ENCODE results near the gene MTHFD1L. TPM values are rescaled to one million over a fixed set of nuclear protein-coding genes. Genes with fewer than 3 reads are reported as not detected.

Gene MTHFD1L
- total RNA-seq, 5 donors from 2014 or later (not counting 1 experiment from before 2014, with no cell fraction given) = 9.3 to 34.2 (median 26.7) TPM

- ATAC-seq (replicated peaks in 1 of 4) (no peak), DNase-seq (no peak)
- Mint-ChIP-seq H3K27me3 (no peaks in the 10 kb centered on the region), H3K4me1 (peaks cover 0 to 5% (median 0%) of the 10 kb centered on the region in 3 donors), H3K4me3 (no peak overlapping the region), H3K9me3 (no peaks in the 10 kb centered on the region), H3K36me3 (peaks cover 21% of the 10 kb centered on the region), H3K27ac (no peak overlapping the region)
- Histone ChIP-seq H3K9me3 (no peaks in the 10 kb centered on the region), H3K4me1 (ENCODE audit: control insufficient read depth in 1 of 2, extremely low read depth in 1 of 2, insufficient read depth in 2 of 2, low read length in 2 of 2) (peaks cover 0 to 2% of the 10 kb centered on the region in 2 experiments), H3K4me3 (ENCODE audit: control insufficient read depth in 1 of 2, extremely low read depth in 1 of 2, low read length in 1 of 2) (no peak overlapping the region), H3K27me3 (replicated peaks in 1 of 2; ENCODE audit: control insufficient read depth in 2 of 2, extremely low read depth in 1 of 2, insufficient read depth in 2 of 2, low read length in 1 of 2) (no peaks in the 10 kb centered on the region), H3K36me3 (ENCODE audit: control insufficient read depth in 2 of 2, extremely low read depth in 1 of 2, insufficient read depth in 1 of 2, low read length in 1 of 2) (peaks cover 0 to 8% of the 10 kb centered on the region in 2 donors), H3K27ac (ENCODE audit: low read length) (no peak overlapping the region)
- no CpG with 5 or more reads among the region's 3 CpGs for WGBS (ENCODE audit: insufficient coverage)
- CTCF ChIA-PET = interaction anchor here (0.6 to 1.3 kb wide), 4 partner anchors 13 to 625 kb away, joined by 3 to 4 read pairs (median 3); no protein-coding TSS in a partner anchor
- POLR2A ChIA-PET = interaction anchor here in 1 of 2 donors (0.5 kb wide), 1 partner anchor 29 kb away, joined by 6 read pairs; no protein-coding TSS in a partner anchor
Observed at GRCh38 chr6:150902142-150902776, 36.8 kb downstream of the MTHFD1L start.

- ChIA-PET CTCF (no interaction called here), POLR2A (no interaction called here)
- no peak overlapping the region for H3K27ac ChIP-seq (ENCODE audit: low read length)
- Mint-ChIP-seq H3K4me3 (no peak overlapping the region), H3K36me3 (peaks cover 24% of the 10 kb centered on the region), H3K4me1 (no peaks in the 10 kb centered on the region), H3K9me3 (no peaks in the 10 kb centered on the region), H3K27ac (no peak overlapping the region), H3K27me3 (no peaks in the 10 kb centered on the region)
- DNase-seq (no peak), ATAC-seq (replicated peaks in 1 of 4) (no peak)
- WGBS (ENCODE audit: insufficient coverage) = 100% methylated on average over 1 of the region's 6 CpGs
- H3K4me3 ChIP-seq (ENCODE audit: control insufficient read depth in 1 of 2, extremely low read depth in 1 of 2, low read length in 1 of 2) = no peak overlapping the region
- H3K4me1 ChIP-seq (ENCODE audit: control insufficient read depth in 1 of 2, extremely low read depth in 1 of 2, insufficient read depth in 2 of 2, low read length in 2 of 2) = no peaks in the 10 kb centered on the region
- H3K36me3 ChIP-seq (ENCODE audit: control insufficient read depth in 2 of 2, extremely low read depth in 1 of 2, insufficient read depth in 1 of 2, low read length in 1 of 2) = peaks cover 0 to 8% of the 10 kb centered on the region in 2 donors
- H3K27me3 ChIP-seq (replicated peaks in 1 of 2; ENCODE audit: control insufficient read depth in 2 of 2, extremely low read depth in 1 of 2, insufficient read depth in 2 of 2, low read length in 1 of 2) = no peaks in the 10 kb centered on the region
- H3K9me3 ChIP-seq = no peaks in the 10 kb centered on the region
Observed at GRCh38 chr6:150905769-150906168, 40.3 kb downstream of the MTHFD1L start.

DNA sequence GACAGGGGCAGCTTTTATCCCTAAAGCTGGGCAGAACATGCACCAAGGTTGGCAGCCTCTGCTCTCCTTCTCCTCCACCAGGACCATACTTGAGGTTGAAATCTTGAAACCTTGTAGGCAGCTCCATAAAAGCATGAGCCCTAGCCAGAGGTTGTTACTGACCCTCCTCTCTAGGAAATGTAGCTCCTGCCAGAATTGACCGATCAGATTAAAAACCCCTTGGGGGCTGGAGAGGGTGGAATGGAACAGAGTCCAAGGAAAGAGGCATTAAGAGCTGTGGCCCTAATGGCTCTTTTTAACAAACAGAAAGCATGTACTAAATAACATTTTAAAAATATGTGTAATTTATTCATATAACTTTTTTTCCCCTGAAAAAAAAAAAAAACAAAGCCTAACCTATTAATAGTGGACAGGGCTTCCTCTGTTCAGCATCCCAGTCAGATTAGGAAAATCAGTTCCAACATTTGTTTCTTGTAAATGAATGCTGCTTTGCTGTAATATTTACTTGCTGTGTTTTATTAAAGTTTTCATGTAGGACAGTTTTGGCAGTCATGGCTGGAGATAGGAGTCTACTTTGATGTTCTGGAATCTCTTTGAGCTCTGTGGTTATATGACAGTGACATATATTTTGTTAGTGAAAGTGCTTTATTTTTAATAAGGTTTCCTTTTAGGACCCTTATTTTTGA is 41.3 kb downstream of the MTHFD1L start:
- no peaks in the 10 kb centered on the region for H3K27me3 Mint-ChIP-seq
- ChIA-PET POLR2A (interaction anchor here in 1 of 2 donors (0.5 kb wide), 1 partner anchor 732 kb away, joined by 8 read pairs; no protein-coding TSS in a partner anchor), CTCF (interaction anchor here in 1 of 2 donors (0.6 to 0.7 kb wide), 2 partner anchors 15 to 1308 kb away, joined by 3 to 4 read pairs; no protein-coding TSS in a partner anchor)
- peaks cover 0 to 8% of the 10 kb centered on the region in 2 donors for H3K36me3 ChIP-seq (ENCODE audit: control insufficient read depth in 2 of 2, extremely low read depth in 1 of 2, insufficient read depth in 1 of 2, low read length in 1 of 2)
- DNase-seq (no peak), ATAC-seq (replicated peaks in 1 of 4) (no peak)
- no peaks in the 10 kb centered on the region for H3K4me1 Mint-ChIP-seq
- no CpG with 5 or more reads among the region's 1 CpG for WGBS (ENCODE audit: insufficient coverage)
- H3K4me3 ChIP-seq (ENCODE audit: control insufficient read depth in 1 of 2, extremely low read depth in 1 of 2, low read length in 1 of 2) = no peak overlapping the region
- H3K4me3 Mint-ChIP-seq = no peak overlapping the region
- no peak overlapping the region for H3K27ac ChIP-seq (ENCODE audit: low read length)
- H3K9me3 ChIP-seq = no peaks in the 10 kb centered on the region
- H3K4me1 ChIP-seq (ENCODE audit: control insufficient read depth in 1 of 2, extremely low read depth in 1 of 2, insufficient read depth in 2 of 2, low read length in 2 of 2) = no peaks in the 10 kb centered on the region
- peaks cover 31% of the 10 kb centered on the region for H3K36me3 Mint-ChIP-seq
- peaks cover 3 to 5% (median 4%) of the 10 kb centered on the region in 3 donors for H3K9me3 Mint-ChIP-seq
- no peaks in the 10 kb centered on the region for H3K27me3 ChIP-seq (replicated peaks in 1 of 2; ENCODE audit: control insufficient read depth in 2 of 2, extremely low read depth in 1 of 2, insufficient read depth in 2 of 2, low read length in 1 of 2)
- H3K27ac Mint-ChIP-seq = no peak overlapping the region

DNA sequence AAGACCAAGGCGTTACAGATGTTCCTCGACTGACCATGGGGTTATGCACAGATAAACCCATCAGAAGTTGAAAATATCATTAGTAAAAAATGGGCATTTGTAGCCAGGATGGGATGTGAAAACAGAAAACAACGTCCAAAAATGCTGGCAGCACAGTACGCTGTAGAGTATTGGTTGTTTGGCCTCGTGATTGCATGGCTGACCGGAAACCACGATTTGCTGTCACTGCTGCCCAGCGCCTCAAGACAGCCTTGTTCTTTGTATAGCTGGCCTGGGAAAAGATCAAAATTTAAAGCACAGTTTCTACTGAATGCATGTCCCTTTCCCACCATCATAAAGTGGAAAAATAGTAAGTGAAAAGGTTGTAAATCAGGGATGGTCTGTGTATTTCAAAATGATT is 41.9 kb downstream of the MTHFD1L start:
- Histone ChIP-seq H3K4me1 (ENCODE audit: control insufficient read depth in 1 of 2, extremely low read depth in 1 of 2, insufficient read depth in 2 of 2, low read length in 2 of 2) (no peaks in the 10 kb centered on the region), H3K36me3 (ENCODE audit: control insufficient read depth in 2 of 2, extremely low read depth in 1 of 2, insufficient read depth in 1 of 2, low read length in 1 of 2) (peaks cover 0 to 8% of the 10 kb centered on the region in 2 donors), H3K9me3 (no peaks in the 10 kb centered on the region), H3K27ac (ENCODE audit: low read length) (no peak overlapping the region), H3K27me3 (replicated peaks in 1 of 2; ENCODE audit: control insufficient read depth in 2 of 2, extremely low read depth in 1 of 2, insufficient read depth in 2 of 2, low read length in 1 of 2) (no peaks in the 10 kb centered on the region), H3K4me3 (ENCODE audit: control insufficient read depth in 1 of 2, extremely low read depth in 1 of 2, low read length in 1 of 2) (no peak overlapping the region)
- no peak for DNase-seq
- H3K4me1 Mint-ChIP-seq = no peaks in the 10 kb centered on the region
- no peaks in the 10 kb centered on the region for H3K27me3 Mint-ChIP-seq
- H3K27ac Mint-ChIP-seq = no peak overlapping the region
- peaks cover 3 to 5% (median 4%) of the 10 kb centered on the region in 3 donors for H3K9me3 Mint-ChIP-seq
- ChIA-PET CTCF (interaction anchor here in 1 of 2 donors (0.7 kb wide), 1 partner anchor 15 kb away, joined by 3 read pairs; no protein-coding TSS in a partner anchor), POLR2A (no interaction called here)
- 83% methylated on average over 2 of the region's 8 CpGs for WGBS (ENCODE audit: insufficient coverage)
- no peak for ATAC-seq (replicated peaks in 1 of 4)
- no peak overlapping the region for H3K4me3 Mint-ChIP-seq
- peaks cover 36% of the 10 kb centered on the region for H3K36me3 Mint-ChIP-seq

GRCh38 chr6:150908901-150909300 is 43.4 kb downstream of the MTHFD1L start:
- H3K4me3 Mint-ChIP-seq = no peak overlapping the region
- ATAC-seq (replicated peaks in 1 of 4) = no peak
- ChIA-PET CTCF (interaction anchor here in 1 of 2 donors (0.7 to 0.9 kb wide), 3 partner anchors 17 to 417 kb away, joined by 3 to 5 read pairs (median 4); no protein-coding TSS in a partner anchor), POLR2A (interaction anchor here (0.6 kb wide), 2 partner anchors 416 to 497 kb away, joined by 4 read pairs; no protein-coding TSS in a partner anchor)
- no peaks in the 10 kb centered on the region for H3K27me3 Mint-ChIP-seq
- no peak for DNase-seq
- peaks cover 3 to 5% (median 4%) of the 10 kb centered on the region in 3 donors for H3K9me3 Mint-ChIP-seq
- no peak overlapping the region for H3K27ac Mint-ChIP-seq
- no peaks in the 10 kb centered on the region for H3K4me1 Mint-ChIP-seq
- Histone ChIP-seq H3K27ac (ENCODE audit: low read length) (no peak overlapping the region), H3K4me1 (ENCODE audit: control insufficient read depth in 1 of 2, extremely low read depth in 1 of 2, insufficient read depth in 2 of 2, low read length in 2 of 2) (no peaks in the 10 kb centered on the region), H3K27me3 (replicated peaks in 1 of 2; ENCODE audit: control insufficient read depth in 2 of 2, extremely low read depth in 1 of 2, insufficient read depth in 2 of 2, low read length in 1 of 2) (no peaks in the 10 kb centered on the region), H3K36me3 (ENCODE audit: control insufficient read depth in 2 of 2, extremely low read depth in 1 of 2, insufficient read depth in 1 of 2, low read length in 1 of 2) (peaks cover 0 to 8% of the 10 kb centered on the region in 2 donors), H3K4me3 (ENCODE audit: control insufficient read depth in 1 of 2, extremely low read depth in 1 of 2, low read length in 1 of 2) (no peak overlapping the region), H3K9me3 (no peaks in the 10 kb centered on the region)
- WGBS (ENCODE audit: insufficient coverage) = no CpG with 5 or more reads among the region's 2 CpGs
- peaks cover 38% of the 10 kb centered on the region for H3K36me3 Mint-ChIP-seq

GRCh38 chr6:150910561-150910960 is 45.1 kb downstream of the MTHFD1L start:
- Mint-ChIP-seq H3K9me3 (peaks cover 3 to 5% (median 4%) of the 10 kb centered on the region in 3 donors), H3K4me1 (no peaks in the 10 kb centered on the region), H3K4me3 (no peak overlapping the region), H3K36me3 (peaks cover 34% of the 10 kb centered on the region), H3K27ac (no peak overlapping the region), H3K27me3 (no peaks in the 10 kb centered on the region)
- Histone ChIP-seq H3K9me3 (no peaks in the 10 kb centered on the region), H3K4me3 (ENCODE audit: control insufficient read depth in 1 of 2, extremely low read depth in 1 of 2, low read length in 1 of 2) (no peak overlapping the region), H3K36me3 (ENCODE audit: control insufficient read depth in 2 of 2, extremely low read depth in 1 of 2, insufficient read depth in 1 of 2, low read length in 1 of 2) (peaks cover 0 to 8% of the 10 kb centered on the region in 2 donors), H3K27me3 (replicated peaks in 1 of 2; ENCODE audit: control insufficient read depth in 2 of 2, extremely low read depth in 1 of 2, insufficient read depth in 2 of 2, low read length in 1 of 2) (no peaks in the 10 kb centered on the region), H3K27ac (ENCODE audit: low read length) (no peak overlapping the region), H3K4me1 (ENCODE audit: control insufficient read depth in 1 of 2, extremely low read depth in 1 of 2, insufficient read depth in 2 of 2, low read length in 2 of 2) (no peaks in the 10 kb centered on the region)
- ChIA-PET POLR2A (no interaction called here), CTCF (no interaction called here)
- WGBS (ENCODE audit: insufficient coverage) = no CpG with 5 or more reads among the region's 2 CpGs
- DNase-seq = no peak
- no peak for ATAC-seq (replicated peaks in 1 of 4)
